B cell (primary cell): ENCODE measurements around the gene ARHGDIA. TPM values are rescaled to one million over a fixed set of nuclear protein-coding genes. Genes with fewer than 3 reads are reported as not detected.

Source experiments
- ATAC-seq: fragments of 200-7000 bp; cut with Tn5 transposase; one replicate; pipeline ENCODE4 v1.10.0; 2021; ENCODE audit warnings: low read depth, mild to moderate bottlenecking, moderate number of reproducible peaks, moderate library complexity
- CTCF ChIA-PET: fragments of 350-600 bp; sonication (Branson Sonifier 250); formaldehyde crosslinking; loops from one replicate; lab custom pipeline; 2021; ENCODE audit warnings: antibody characterized with exemption, inconsistent platforms; lab: Charles Lee
- POLR2A ChIA-PET: fragments of 350-600 bp; sonication (Branson Sonifier 250); formaldehyde crosslinking; loops from one replicate; lab custom pipeline; 2021; ENCODE audit warnings: antibody characterized with exemption; lab: Charles Lee
- DNase-seq: peaks from one replicate; pipeline ENCODE4 v3.0.0; 2013
- H2AFZ ChIP-seq: 2 replicates; pipeline ENCODE4 v1.6.1; 2012; ENCODE audit warnings: mild to moderate bottlenecking, low read depth, low read length; ENCODE audit not compliant: insufficient read depth, poor library complexity, severe bottlenecking
- H3K27ac ChIP-seq, 2 donors: 1 replicate in 1 of 2; 2 replicates in 1 of 2; pipeline ENCODE4 v1.5.1; 2012 to 2013; ENCODE audit warnings: low read length in 2 of 2, mild to moderate bottlenecking in 2 of 2, moderate library complexity in 1 of 2
- H3K27me3 ChIP-seq, 4 experiments: fragments of 200-600 bp in 1 of 4; sonication (generic) in 1 of 4; replicated peaks in 1 of 4; 1 replicate in 2 of 4; 2 replicates in 2 of 4; pipeline versions ENCODE4 v1.6.1 to v1.7.0; 2013 to 2016; ENCODE audit warnings: low read length in 3 of 4, mild to moderate bottlenecking in 2 of 4, mixed read lengths in 1 of 4, moderate library complexity in 1 of 4; ENCODE audit not compliant: insufficient read depth in 4 of 4, control insufficient read depth in 3 of 4; ENCODE audit errors: control extremely low read depth in 1 of 4
- H3K36me3 ChIP-seq, 2 experiments: replicated peaks in 1 of 2; 1 replicate in 1 of 2; 2 replicates in 1 of 2; pipeline versions ENCODE4 v1.6.1 to v1.7.1; 2013; ENCODE audit warnings: low read length in 1 of 2; ENCODE audit not compliant: insufficient read depth in 2 of 2, control insufficient read depth in 1 of 2; ENCODE audit errors: control extremely low read depth in 1 of 2, extremely low read depth in 1 of 2
- H3K4me1 ChIP-seq, 2 donors: fragments of 200-600 bp in 1 of 2; sonication (generic) in 1 of 2; 1 replicate in 1 of 2; 2 replicates in 1 of 2; pipeline versions ENCODE4 v1.5.1 to v1.6.1; 2013 to 2017; ENCODE audit warnings: low read length in 2 of 2; ENCODE audit not compliant: control insufficient read depth in 2 of 2, insufficient read depth in 2 of 2
- H3K4me2 ChIP-seq: replicated peaks from 2 replicates; pipeline ENCODE3; 2012; ENCODE audit warnings: mild to moderate bottlenecking, low read depth, low read length; ENCODE audit not compliant: poor library complexity, severe bottlenecking
- H3K4me3 ChIP-seq, 5 experiments: fragments of 200-600 bp in 1 of 5; sonication (generic) in 1 of 5; 1 replicate in 3 of 5; 2 replicates in 2 of 5; pipeline versions ENCODE4 v1.5.1 to v1.7.0; 2011 to 2016; ENCODE audit warnings: low read length in 4 of 5, mild to moderate bottlenecking in 4 of 5, low read depth in 2 of 5, control low read depth in 1 of 5, moderate library complexity in 1 of 5; ENCODE audit not compliant: insufficient read depth in 1 of 5; ENCODE audit errors: control extremely low read depth in 1 of 5, extremely low read depth in 1 of 5
- H3K79me2 ChIP-seq: fragments of 200-600 bp; sonication (generic); one replicate; pipeline ENCODE4 v1.6.0; 2016; ENCODE audit warnings: low read length; ENCODE audit not compliant: control insufficient read depth, insufficient read depth
- H3K9ac ChIP-seq: fragments of 200-600 bp; sonication (generic); 2 replicates; pipeline ENCODE4 v1.6.1; 2017; ENCODE audit warnings: mild to moderate bottlenecking, low read length, moderate library complexity
- H3K9me3 ChIP-seq, 3 donors: one replicate each; pipeline versions ENCODE4 v1.6.1 to v1.7.1; 2013; ENCODE audit warnings: low read length in 2 of 3; ENCODE audit not compliant: control insufficient read depth in 2 of 3, insufficient read depth in 1 of 3; ENCODE audit errors: control extremely low read depth in 1 of 3
- H4K20me1 ChIP-seq: 2 replicates; pipeline ENCODE4 v1.6.0; 2012; ENCODE audit warnings: mild to moderate bottlenecking, low read length; ENCODE audit not compliant: insufficient read depth, control insufficient read depth, poor library complexity, severe bottlenecking
- H3K27ac Mint-ChIP-seq: one replicate; pipeline ENCODE4 v1.8.0; 2021; ENCODE audit warnings: mixed read lengths
- H3K27me3 Mint-ChIP-seq: one replicate; pipeline ENCODE4 v1.8.0; 2021; ENCODE audit warnings: mixed read lengths
- H3K4me1 Mint-ChIP-seq: one replicate; pipeline ENCODE4 v1.8.0; 2021; ENCODE audit warnings: mixed read lengths
- H3K4me3 Mint-ChIP-seq: one replicate; pipeline ENCODE4 v1.8.0; 2021; ENCODE audit warnings: mixed read lengths
- H3K9me3 Mint-ChIP-seq: one replicate; pipeline ENCODE4 v1.8.0; 2022; ENCODE audit warnings: mixed read lengths; ENCODE audit not compliant: insufficient read depth
- CTCF ChIP-seq: fragments of 200-600 bp; IDR thresholded peaks from one replicate; pipeline ENCODE4 v1.8.0; 2022; ENCODE audit warnings: antibody characterized with exemption, mild to moderate bottlenecking
- EZH2 ChIP-seq: IDR thresholded peaks from 2 replicates; pipeline ENCODE4 v1.6.1; 2012; ENCODE audit warnings: borderline replicate concordance, low read depth, mild to moderate bottlenecking, moderate library complexity, low read length; ENCODE audit not compliant: insufficient read depth, poor library complexity, severe bottlenecking
- WGBS: methylation state at CpG from one replicate; pipeline ENCODE4 v1.1.5; 2013; ENCODE audit warnings: missing lambda C conversion rate; ENCODE audit not compliant: insufficient coverage; 5-methylcytosine and 5-hydroxymethylcytosine counted together
- intact Hi-C: fragments of 100-400 bp; cut with micrococcal nuclease; formaldehyde crosslinking; loops from one replicate; pipeline ENCODE4 v1.10.0; 2022
- polyA plus RNA-seq: library from polyadenylated mRNA; depleted of rRNA; stranded (reverse); fragments of >200 nt; gene quantifications from 2 replicates; pipeline ENCODE4 v1.2.3, GENCODE V29; 2012
- total RNA-seq, 2 donors: library from RNA; stranded (reverse); fragments of 120-200 nt in 1 of 2; gene quantifications; 1 replicate in 1 of 2; 2 replicates in 1 of 2; pipeline versions ENCODE4 v1.2.3 to v1.2.4, GENCODE V29; 2013 to 2022

The ARHGDIA gene
- total and polyA plus RNA-seq, 2 donors (not counting 1 experiment from before 2014, with no cell fraction given): 262 to 510 TPM

- Mint-ChIP-seq H3K27ac (peak overlapping the region; percentile 88), H3K27me3 (no peaks in the 10 kb centered on the region), H3K9me3 (no peaks in the 10 kb centered on the region), H3K4me3 (peak overlapping the region; percentile 86), H3K4me1 (peaks cover 33% of the 10 kb centered on the region)
- no peak overlapping the region for H2AFZ ChIP-seq
- peak; percentile 70 for DNase-seq
- intact Hi-C loops: loop anchor here (1.0 to 2.0 kb wide), 3 partner anchors 21 to 56 kb away; partner anchors contain the start of genes ALYREF, ANAPC11, MAFG and SIRT7
- peaks cover 22 to 39% of the 10 kb centered on the region in 2 donors for H3K4me1 ChIP-seq
- H3K9me3 ChIP-seq: no peaks in the 10 kb centered on the region
- peak overlapping the region; percentile 90 to 91 for H3K27ac ChIP-seq
- ChIA-PET POLR2A (interaction anchor here (0.5 to 2.5 kb wide), 6 partner anchors 9 to 335 kb away, joined by 3 to 15 read pairs (median 3); partner anchors contain the start of genes MCRIP1 and P4HB), CTCF (interaction anchor here (0.6 to 2.0 kb wide), 8 partner anchors 9 to 578 kb away, joined by 3 to 7 read pairs (median 4); partner anchors contain the start of genes MCRIP1 and P4HB)
- H3K4me3 ChIP-seq: peak overlapping the region; percentile 58 to 90 (median 84)
- ATAC-seq: peak; percentile 25
- peak overlapping the region; percentile 98 for H3K4me2 ChIP-seq
- peaks cover 53% of the 10 kb centered on the region for H4K20me1 ChIP-seq
- 3% methylated on average over 65 of the region's 65 CpGs for WGBS
- peak overlapping the region; percentile 93 for H3K9ac ChIP-seq
- H3K27me3 ChIP-seq: no peaks in the 10 kb centered on the region
- H3K36me3 ChIP-seq: peaks cover 1 to 27% of the 10 kb centered on the region in 2 experiments
- TF ChIP-seq EZH2 (no peak), CTCF (no peak)
- peaks cover 56% of the 10 kb centered on the region for H3K79me2 ChIP-seq
These were observed 781 bp downstream of the ARHGDIA start for GRCh38 chr17:81870131-81870980.
